ENCODE results near the gene RETSAT.

Gene RETSAT

GRCh38 chr2:85307527-85307897, 46.8 kb downstream of the RETSAT start:
- no peak for DNase-seq

- no peak for DNase-seq
These were observed 50.4 kb downstream of the RETSAT start for GRCh38 chr2:85303780-85304531.

- no peak for DNase-seq
These were observed 52.2 kb downstream of the RETSAT start for GRCh38 chr2:85302121-85302520.
